GM12878 (cell line): Measurements from ENCODE around the gene COL13A1. TPM values are rescaled to one million over a fixed set of nuclear protein-coding genes. Genes with fewer than 3 reads are reported as not detected.

Experiments used
- ATAC-seq: fragments of 200-7000 bp; cut with Tn5 transposase; 3 replicates; pipeline ENCODE4 v1.9.1; 2020; ENCODE audit warnings: mild to moderate bottlenecking, moderate library complexity
- BruUV-seq: library from RNA; stranded (reverse); fragments of 400-500 nt; replicated peaks from 2 replicates; lab custom pipeline; 2021; lab: Mats Ljungman, UMichigan
- CTCF ChIA-PET: fragments of 300-600 bp; sonication (Branson Sonifier 250); formaldehyde crosslinking; extraction: SDS; loops from one replicate; lab custom pipeline; 2021; ENCODE audit warnings: inconsistent platforms; lab: Yijun Ruan, JAX
- POLR2A ChIA-PET: fragments of 350-600 bp; formaldehyde crosslinking; extraction: SDS; loops from one replicate; lab custom pipeline; 2021; ENCODE audit warnings: inconsistent platforms; lab: Charles Lee
- RAD21 ChIA-PET: fragments of 300-600 bp; sonication (Branson Sonifier 250); formaldehyde crosslinking; loops from one replicate; lab custom pipeline; 2023; ENCODE audit warnings: antibody characterized with exemption; ENCODE audit not compliant: unreplicated experiment; lab: Charles Lee
- SMC1A ChIA-PET: fragments of 300-600 bp; sonication (Branson Sonifier 250); formaldehyde crosslinking; loops from one replicate; lab custom pipeline; 2023; ENCODE audit not compliant: unreplicated experiment, uncharacterized antibody; lab: Charles Lee
- DNase-seq: peaks from one replicate; pipeline ENCODE4 v3.0.0-alpha.2; 2011; ENCODE audit warnings: low read depth, low spot score
- FAIRE-seq: peaks from 3 replicates; lab custom pipeline; 2011; peaks lifted over from hg19 to GRCh38; lab: Jason Lieb, UNC
- H2AFZ ChIP-seq: 2 replicates; pipeline ENCODE4 v1.6.0; 2011; ENCODE audit warnings: low read depth, low read length, control low read depth; ENCODE audit not compliant: control insufficient read depth
- H3K27ac ChIP-seq: 2 replicates; pipeline ENCODE4 v1.5.1; 2011; ENCODE audit warnings: control low read depth; ENCODE audit not compliant: control insufficient read depth, insufficient read depth
- H3K27me3 ChIP-seq, 2 experiments: replicated peaks in 1 of 2; 2 replicates each; pipeline versions ENCODE4 v1.6.0 to v1.6.1; 2011; ENCODE audit warnings: low read length in 1 of 2; ENCODE audit not compliant: control insufficient read depth in 2 of 2, insufficient read depth in 2 of 2
- H3K36me3 ChIP-seq, 2 experiments: 2 replicates each; pipeline ENCODE4 v1.5.1; 2011; ENCODE audit warnings: low read length in 1 of 2; ENCODE audit not compliant: control insufficient read depth in 2 of 2, insufficient read depth in 2 of 2
- H3K4me1 ChIP-seq: 2 replicates; pipeline ENCODE4 v1.6.1; 2011; ENCODE audit warnings: mild to moderate bottlenecking, low read length, moderate library complexity, mixed read lengths; ENCODE audit not compliant: control insufficient read depth, insufficient read depth
- H3K4me2 ChIP-seq: 2 replicates; pipeline ENCODE4 v1.6.0; 2011; ENCODE audit warnings: control low read depth; ENCODE audit not compliant: control insufficient read depth, insufficient read depth
- H3K4me3 ChIP-seq: fragments of 200-600 bp; sonication (generic); 2 replicates; pipeline ENCODE4 v1.5.1; 2016
- H3K79me2 ChIP-seq: 2 replicates; pipeline ENCODE4 v1.6.0; 2011; ENCODE audit warnings: low read length; ENCODE audit not compliant: control insufficient read depth, insufficient read depth
- H3K9ac ChIP-seq: 2 replicates; pipeline ENCODE4 v1.8.0; 2011; ENCODE audit warnings: low read length, control low read depth, mixed read lengths; ENCODE audit not compliant: control insufficient read depth, insufficient read depth
- H3K9me3 ChIP-seq: replicated peaks from 3 replicates; pipeline ENCODE4 v1.5.1; 2011; ENCODE audit warnings: mild to moderate bottlenecking, low read length; ENCODE audit not compliant: control insufficient read depth, insufficient read depth
- H4K20me1 ChIP-seq: 2 replicates; pipeline ENCODE4 v1.6.0; 2011; ENCODE audit not compliant: control insufficient read depth, insufficient read depth
- BHLHE40 ChIP-seq, 2 experiments: fragments of 450-650 bp in 1 of 2; IDR thresholded peaks; 2 replicates each; pipeline ENCODE4 v1.6.1; 2011 to 2017; ENCODE audit warnings: low read depth in 2 of 2, borderline replicate concordance in 1 of 2, improper control_type of control experiment in 1 of 2, low read length in 1 of 2, mild to moderate bottlenecking in 1 of 2
- HDAC6 ChIP-seq: fragments of 200-600 bp; sonication (generic); IDR thresholded peaks from one replicate; pipeline ENCODE4 v1.8.0; 2017; ENCODE audit warnings: antibody characterized with exemption; ENCODE audit not compliant: unreplicated experiment
- IKZF2 ChIP-seq, 2 experiments: fragments of 450-650 bp; IDR thresholded peaks; 2 replicates each; pipeline ENCODE4 v1.6.1; 2017; ENCODE audit warnings: mild to moderate bottlenecking in 2 of 2, moderate library complexity in 2 of 2
- JUND ChIP-seq: IDR thresholded peaks from 2 replicates; pipeline ENCODE4 v1.6.1; 2012; ENCODE audit warnings: low read depth, mild to moderate bottlenecking, low read length, improper control_type of control experiment, moderate library complexity
- MXI1 ChIP-seq: fragments of 150-350 bp; IDR thresholded peaks from 2 replicates; pipeline ENCODE4 v1.6.1; 2011; ENCODE audit warnings: low read depth, mild to moderate bottlenecking, inconsistent platforms, low read length, improper control_type of control experiment
- NR2C2 ChIP-seq: IDR thresholded peaks from 2 replicates; pipeline ENCODE4 v1.6.1; 2011; ENCODE audit warnings: borderline replicate concordance, low read depth; ENCODE audit not compliant: control insufficient read depth, insufficient read length
- NRF1 ChIP-seq: conservative IDR thresholded peaks from 2 replicates; pipeline ENCODE4 v1.6.1; 2011; ENCODE audit warnings: mild to moderate bottlenecking, low read depth, low read length, improper control_type of control experiment
- POU2F2 ChIP-seq: IDR thresholded peaks from 3 replicates; pipeline ENCODE4 v1.6.1; 2011; ENCODE audit warnings: low read depth, mild to moderate bottlenecking, low read length, borderline replicate concordance
- RFX5 ChIP-seq: IDR thresholded peaks from 2 replicates; pipeline ENCODE4 v1.6.1; 2011; ENCODE audit warnings: low read depth, low read length, improper control_type of control experiment
- SMAD1 ChIP-seq: fragments of 450-650 bp; IDR thresholded peaks from 2 replicates; pipeline ENCODE4 v1.6.1; 2018; ENCODE audit warnings: mild to moderate bottlenecking, low read depth; ENCODE audit not compliant: partially characterized antibody
- SP1 ChIP-seq: IDR thresholded peaks from one replicate; pipeline ENCODE4 v1.6.1; 2011; ENCODE audit warnings: low read depth, low read length
- SUPT20H ChIP-seq: IDR thresholded peaks from 2 replicates; pipeline ENCODE4 v1.6.1; 2011; ENCODE audit warnings: low read depth, mild to moderate bottlenecking, low read length, moderate library complexity, borderline replicate concordance; ENCODE audit not compliant: control insufficient read depth
- ZSCAN29 ChIP-seq: fragments of 450-650 bp; IDR thresholded peaks from 2 replicates; pipeline ENCODE4 v1.6.1; 2017; ENCODE audit warnings: mild to moderate bottlenecking, moderate library complexity
- WGBS: methylation state at CpG from one replicate; pipeline ENCODE4 v1.1.6; 2016; ENCODE audit warnings: low lambda C conversion rate; ENCODE audit not compliant: insufficient replicate concordance, insufficient coverage; ENCODE audit errors: missing lambda C conversion rate; 5-methylcytosine and 5-hydroxymethylcytosine counted together
- in situ Hi-C: fragments of 300-500 bp; cut with MboI; formaldehyde crosslinking; loops from 9 replicates; pipeline ENCODE4 v1.14.3; 2018; ENCODE audit warnings: mixed read lengths
- intact Hi-C: fragments of 100-400 bp; cut with micrococcal nuclease; formaldehyde crosslinking; loops from one replicate; pipeline ENCODE4 v1.14.2; 2022; ENCODE audit not compliant: unreplicated experiment
- polyA plus RNA-seq, 11 experiments: library from polyadenylated mRNA; depleted of rRNA in 4 of 11; unstranded in 6 of 11; stranded (reverse) in 5 of 11; fragments of >200 nt; fragmentation: Nextera tagmentation in 4 of 11; fragmentation: Illumina TruSeq in 1 of 11; extraction: Ambion mirVana in 4 of 11; extraction: Trizol in 1 of 11; gene quantifications; 1 replicate in 1 of 11; 2 replicates in 10 of 11; pipeline versions ENCODE4 v1.2.1 to v1.2.3, GENCODE V29; 2011 to 2016; ENCODE audit warnings: inconsistent platforms in 2 of 11, missing spikeins in 2 of 11, low read depth in 1 of 11
- total RNA-seq, 4 experiments: library from RNA; depleted of rRNA in 3 of 4; stranded (reverse); fragments of >200 nt in 3 of 4; fragmentation: Illumina TruSeq in 1 of 4; extraction: Trizol in 1 of 4; gene quantifications; 2 replicates each; pipeline versions ENCODE4 v1.2.1 to v1.2.3, GENCODE V29; 2013 to 2021

Gene COL13A1
- total and polyA plus RNA-seq, 10 of the 15 experiments (the other 5 are each of a cell fraction or from before 2014, with no cell fraction given), result 0.03 to 0.15 (median 0.05) TPM; not detected in 7

- BruUV-seq, result no TSS peak
- Histone ChIP-seq H3K36me3 (no peaks in the 10 kb centered on the region), H3K27ac (no peak overlapping the region), H3K9me3 (no peaks in the 10 kb centered on the region), H4K20me1 (no peaks in the 10 kb centered on the region), H3K4me2 (no peak overlapping the region), H3K4me3 (no peak overlapping the region), H3K27me3 (peaks cover 0 to 6% of the 10 kb centered on the region in 2 experiments; a peak in 2 of 4 replicates), H2AFZ (no peak overlapping the region), H3K79me2 (no peaks in the 10 kb centered on the region), H3K9ac (no peak overlapping the region), H3K4me1 (no peaks in the 10 kb centered on the region)
- CTCF ChIA-PET, result no interaction called here
- 37% methylated on average over 10 of the region's 10 CpGs for WGBS
- POLR2A ChIA-PET, result no interaction called here
- SMC1A ChIA-PET, result no interaction called here
- ATAC-seq (no peak), DNase-seq (no peak), FAIRE-seq (no peak)
- intact Hi-C loops, result no loop called here
- TF ChIP-seq IKZF2 (IDR thresholded peaks at IDR 0.05) (no peak), POU2F2 (no peak), JUND (no peak), NR2C2 (no peak), ZSCAN29 (no peak), MXI1 (no peak), SP1 (no peak), SMAD1 (no peak), HDAC6 (no peak), BHLHE40 (IDR thresholded peaks at IDR 0.05; ENCODE audit: borderline replicate concordance in 1 of 2, low read depth in 2 of 2, low read length in 1 of 2) (no peak), NRF1 (no peak), RFX5 (no peak), SUPT20H (no peak)
- RAD21 ChIA-PET, result no interaction called here
- in situ Hi-C loops, result no loop called here
Observed at GRCh38 chr10:69892816-69893215, 91.1 kb downstream of the COL13A1 start.
